ENCODE results near the gene PLCD3. TPM values are rescaled to one million over a fixed set of nuclear protein-coding genes. Genes with fewer than 3 reads are reported as not detected.

Gene PLCD3
- total RNA-seq (100 to 1,000 TPM; 102 to 207 (median 123) TPM), polyA plus RNA-seq (100 to 1,000 TPM in 1 of 2 donors, 10 to 100 TPM in 1; 92.8 to 105 TPM)
- long read RNA-seq, donor 1, full-length matches to known transcripts = 41 of 100 reads
- long read RNA-seq, donor 1, partial matches to known transcripts = 29 of 100 reads
- long read RNA-seq, donor 1, other reads (novel, unspliced or antisense) = 30 of 100 reads
- long read RNA-seq, donor 2, full-length matches to known transcripts = 31 of 98 reads
- long read RNA-seq, donor 2, partial matches to known transcripts = 45 of 98 reads
- long read RNA-seq, donor 2, other reads (novel, unspliced or antisense) = 22 of 98 reads
- long read RNA-seq, donor 3, full-length matches to known transcripts = 41 of 98 reads
- long read RNA-seq, donor 3, partial matches to known transcripts = 35 of 98 reads
- long read RNA-seq, donor 3, other reads (novel, unspliced or antisense) = 22 of 98 reads

GRCh38 chr17:45132320-45132571 is at the start of gene PLCD3:
Gene PLCD3, minus strand, starts transcription at chr17:45132515. Its CDS starts 105 bp downstream, at chr17:45132410.
- intact Hi-C loops (cut with DNase I) = loop anchor here (1.0 to 10.0 kb wide), 14 partner anchors 21 to 357 kb away; partner anchors contain the start of genes NMT1 (in 2 of the 10) and DCAKD (in 1 of the 10)
- Histone ChIP-seq H3K4me1 (peaks cover 8 to 72% (median 59%) of the 10 kb centered on the region in 12 donors), H3K36me3 (no peaks in the 10 kb centered on the region), H3K9me3 (no peaks in the 10 kb centered on the region), H3K27me3 (no peaks in the 10 kb centered on the region), H3K4me3 (peak within 1 kb of the TSS; percentile 69 to 99 (median 94)), H3K27ac (peak within 1 kb of the TSS; percentile 89 to 99 (median 98))
- 0 to 1% (median 1%) methylated on average over 2 to 35 of the region's 36 CpGs; no CpG with 5 or more reads in 1 of the 4 donors for WGBS, 4 donors
- TF ChIP-seq CTCF (IDR thresholded peaks at IDR 0.05) = no peak
- TF ChIP-seq POLR2A (IDR thresholded peaks at IDR 0.05) = peak in 1 of 2 donors; percentile 54
- DNase-seq (no peak), ATAC-seq (no peak)

- Histone ChIP-seq H3K9me3 (no peaks in the 10 kb centered on the region), H3K4me3 (no peak overlapping the region), H3K4me1 (peaks cover 0 to 13% (median 7%) of the 10 kb centered on the region in 12 donors), H3K27me3 (no peaks in the 10 kb centered on the region), H3K36me3 (no peaks in the 10 kb centered on the region), H3K27ac (no peak overlapping the region)
- DNase-seq (no peak), ATAC-seq (no peak)
- TF ChIP-seq CTCF (IDR thresholded peaks at IDR 0.05) = no peak
- TF ChIP-seq POLR2A (IDR thresholded peaks at IDR 0.05) = no peak
- 80 to 88% (median 86%) methylated on average over 7 of the region's 7 CpGs for WGBS, 4 donors
- intact Hi-C loops (cut with DNase I) = no loop called here
Measured at GRCh38 chr17:45177563-45177962, 45.2 kb upstream of the PLCD3 start.

GRCh38 chr17:45175759-45176115 is 43.4 kb upstream of the PLCD3 start:
- DNase-seq (no peak), ATAC-seq (no peak)
- Histone ChIP-seq H3K36me3 (no peaks in the 10 kb centered on the region), H3K4me1 (peaks cover 0 to 30% (median 23%) of the 10 kb centered on the region in 12 donors), H3K27ac (peak overlapping the region in 1 of 12 donors; percentile 39), H3K4me3 (no peak overlapping the region), H3K9me3 (no peaks in the 10 kb centered on the region), H3K27me3 (no peaks in the 10 kb centered on the region)
- TF ChIP-seq CTCF (IDR thresholded peaks at IDR 0.05) (no peak), POLR2A (IDR thresholded peaks at IDR 0.05) (no peak)
- intact Hi-C loops (cut with DNase I) = no loop called here
- WGBS, 4 donors = 76 to 90% (median 86%) methylated on average over 3 of the region's 3 CpGs

- WGBS, 4 donors = 40 to 65% (median 42%) methylated on average over 2 to 10 of the region's 10 CpGs
- intact Hi-C loops (cut with DNase I) = no loop called here
- Histone ChIP-seq H3K4me1 (peaks cover 0 to 38% (median 28%) of the 10 kb centered on the region in 12 donors), H3K36me3 (peaks cover 0 to 8% (median 0%) of the 10 kb centered on the region in 9 donors), H3K9me3 (no peaks in the 10 kb centered on the region), H3K27ac (peak overlapping the region; percentile 77 to 93 (median 84)), H3K4me3 (peak overlapping the region in 10 of 12 donors; percentile 13 to 48 (median 38)), H3K27me3 (no peaks in the 10 kb centered on the region)
- TF ChIP-seq CTCF (IDR thresholded peaks at IDR 0.05) (peak in 2 of 12 donors; percentile 14 to 30), POLR2A (IDR thresholded peaks at IDR 0.05) (peak in 1 of 2 donors; percentile 7)
- ATAC-seq (peak; percentile 83 to 90 (median 88)), DNase-seq (peak; percentile 67 to 83 (median 77))
Measured at GRCh38 chr17:45172541-45173286, 40.4 kb upstream of the PLCD3 start.
